ENCODE data around the gene DDX10. TPM values are rescaled to one million over a fixed set of nuclear protein-coding genes. Genes with fewer than 3 reads are reported as not detected.

DDX10 gene
- polyA plus RNA-seq, 1 donor from 2014 or later, result 15.9 TPM

DNA sequence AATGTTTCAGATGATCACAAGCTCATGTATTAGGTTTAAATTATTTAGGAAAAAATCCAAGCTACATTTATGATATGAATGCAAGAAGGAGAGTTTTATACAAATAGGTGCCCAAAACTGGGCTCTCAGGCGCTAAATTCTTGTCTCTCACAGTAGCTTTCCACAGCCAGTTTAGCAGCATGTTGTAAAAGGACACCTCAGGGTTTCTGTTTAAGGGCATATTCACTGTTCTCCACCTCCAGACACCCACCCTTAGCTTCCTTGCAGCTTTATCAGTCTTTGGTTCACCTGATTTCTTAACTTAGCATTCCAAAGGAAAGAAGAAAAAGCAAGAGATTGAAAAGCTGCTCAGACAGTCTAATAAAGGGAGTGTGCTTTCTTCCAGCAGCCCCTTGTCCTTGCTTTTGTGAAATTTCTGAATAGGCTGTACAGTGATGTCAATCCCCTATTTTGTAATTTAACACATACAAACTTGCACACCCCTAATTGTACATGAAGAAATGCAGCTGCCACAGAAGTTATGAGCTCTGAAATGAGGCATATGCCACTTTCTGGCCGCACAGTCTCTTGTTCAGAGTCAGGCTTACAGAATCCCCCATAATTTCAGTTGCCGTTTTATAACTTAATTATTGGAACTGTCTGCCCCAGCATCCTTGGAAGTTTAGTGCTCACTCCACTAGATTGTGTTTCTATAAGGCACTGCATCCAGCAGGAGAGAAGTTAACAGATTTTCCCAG lies 262.1 kb downstream of the DDX10 start:
- H3K4me3 ChIP-seq (ENCODE audit: low read length), result no peak overlapping the region
- no peak overlapping the region for H3K9ac ChIP-seq (ENCODE audit: low read length)
- H3K9me2 ChIP-seq (ENCODE audit: insufficient read depth, low read length), result no peaks in the 10 kb centered on the region
- H3K36me3 ChIP-seq (ENCODE audit: insufficient read depth, low read length), result no peaks in the 10 kb centered on the region
- H2AFZ ChIP-seq (ENCODE audit: low read depth, low read length), result no peak overlapping the region
- H4K20me1 ChIP-seq (ENCODE audit: insufficient read depth), result no peaks in the 10 kb centered on the region
- H3K9me3 ChIP-seq (ENCODE audit: low read length), result no peaks in the 10 kb centered on the region
- no peaks in the 10 kb centered on the region for H3F3A ChIP-seq (ENCODE audit: insufficient read depth, low read length, poor library complexity, severe bottlenecking)
- no peaks in the 10 kb centered on the region for H3K27me3 ChIP-seq (ENCODE audit: insufficient read depth, low read depth, low read length)
- H3K79me2 ChIP-seq (replicated peaks; ENCODE audit: insufficient read depth, low read length), result no peaks in the 10 kb centered on the region
- H3K27ac ChIP-seq (ENCODE audit: low read length), result no peak overlapping the region
- H3K4me2 ChIP-seq (ENCODE audit: low read length), result no peak overlapping the region
- TF ChIP-seq SMC3 (conservative IDR thresholded peaks at IDR 0.05; ENCODE audit: poor library complexity) (no peak), MXI1 (conservative IDR thresholded peaks at IDR 0.05; ENCODE audit: poor library complexity, severe bottlenecking) (no peak), EZH2 (IDR thresholded peaks at IDR 0.05; ENCODE audit: borderline replicate concordance, insufficient read depth, low read length, poor library complexity, severe bottlenecking) (no peak), TAF1 (IDR thresholded peaks at IDR 0.05; ENCODE audit: low read depth) (no peak), REST (IDR thresholded peaks at IDR 0.05; ENCODE audit: borderline replicate concordance) (no peak), CTCF (IDR thresholded peaks at IDR 0.05; ENCODE audit: poor library complexity, severe bottlenecking) (no peak), EP300 (conservative IDR thresholded peaks at IDR 0.05; ENCODE audit: poor library complexity, severe bottlenecking) (no peak), POLR2AphosphoS5 (IDR thresholded peaks at IDR 0.05) (no peak), RAD21 (conservative IDR thresholded peaks at IDR 0.05) (no peak)

- no peak overlapping the region for H3K9ac ChIP-seq (ENCODE audit: low read length)
- no peaks in the 10 kb centered on the region for H3F3A ChIP-seq (ENCODE audit: insufficient read depth, low read length, poor library complexity, severe bottlenecking)
- no peaks in the 10 kb centered on the region for H3K36me3 ChIP-seq (ENCODE audit: insufficient read depth, low read length)
- no peaks in the 10 kb centered on the region for H3K27me3 ChIP-seq (ENCODE audit: insufficient read depth, low read depth, low read length)
- H3K9me2 ChIP-seq (ENCODE audit: insufficient read depth, low read length), result no peaks in the 10 kb centered on the region
- no peaks in the 10 kb centered on the region for H3K9me3 ChIP-seq (ENCODE audit: low read length)
- no peak overlapping the region for H3K4me3 ChIP-seq (ENCODE audit: low read length)
- H2AFZ ChIP-seq (ENCODE audit: low read depth, low read length), result no peak overlapping the region
- H3K79me2 ChIP-seq (replicated peaks; ENCODE audit: insufficient read depth, low read length), result no peaks in the 10 kb centered on the region
- TF ChIP-seq EZH2 (IDR thresholded peaks at IDR 0.05; ENCODE audit: borderline replicate concordance, insufficient read depth, low read length, poor library complexity, severe bottlenecking), result no peak
- no peak for TF ChIP-seq POLR2AphosphoS5 (IDR thresholded peaks at IDR 0.05)
- no peak for TF ChIP-seq RAD21 (conservative IDR thresholded peaks at IDR 0.05)
- TF ChIP-seq MXI1 (conservative IDR thresholded peaks at IDR 0.05; ENCODE audit: poor library complexity, severe bottlenecking), result no peak
- no peak overlapping the region for H3K27ac ChIP-seq (ENCODE audit: low read length)
- H3K4me2 ChIP-seq (ENCODE audit: low read length), result no peak overlapping the region
- H4K20me1 ChIP-seq (ENCODE audit: insufficient read depth), result no peaks in the 10 kb centered on the region
Observed at GRCh38 chr11:108927791-108928545, 263.1 kb downstream of the DDX10 start.
